ACHN (cell line): ENCODE data around the gene CORO2B.

ENCODE experiments used
- DNase-seq: peaks from one replicate; pipeline ENCODE4 v3.0.0-alpha.2; 2015
- in situ Hi-C: cut with HindIII; loops from 2 replicates; pipeline ENCODE4 v1.10.0; 2017; ENCODE audit warnings: low sequenced_read_pairs, low pct_ligation_motif_present, low pct_unique_long_range_greater_than_20kb

CORO2B gene

DNA sequence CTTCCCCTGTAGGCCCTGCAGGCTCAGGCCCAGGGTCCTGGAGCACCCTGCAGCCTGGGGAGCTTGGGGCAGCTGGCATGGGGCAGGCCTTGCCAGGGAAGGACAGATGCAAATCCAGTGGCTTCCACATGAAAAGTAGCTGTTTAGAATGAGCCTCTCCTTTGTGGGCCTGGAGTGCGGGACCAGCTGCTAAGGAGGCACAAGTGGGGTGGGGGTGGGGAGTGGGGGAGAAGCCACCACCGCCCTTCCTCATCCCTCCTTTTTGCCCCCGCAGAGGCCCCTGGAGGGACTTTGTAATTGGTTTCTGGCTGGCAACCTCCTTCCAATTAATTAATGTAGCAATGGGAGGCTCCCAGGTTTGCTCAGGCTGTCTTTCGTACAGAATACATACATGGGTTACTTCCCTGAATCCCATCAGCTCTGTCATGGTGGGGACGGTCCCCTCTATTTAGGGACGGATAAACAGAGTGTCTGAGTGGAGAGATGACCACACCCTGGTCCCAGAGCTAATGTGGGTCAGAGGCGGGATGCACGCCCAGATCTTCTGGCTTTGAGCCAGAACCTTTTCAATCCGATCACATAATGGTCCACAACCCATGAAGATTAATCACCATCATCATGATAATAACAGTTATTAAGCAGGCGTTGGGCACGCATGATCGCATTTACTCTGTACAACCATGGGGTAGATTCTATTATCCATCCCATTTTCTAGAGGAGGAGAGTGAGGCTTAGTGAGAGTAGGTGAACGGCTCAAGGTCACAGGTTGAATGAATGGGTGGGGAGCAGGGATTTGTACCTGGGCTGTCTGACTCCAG, 6.2 kb downstream of the CORO2B start:
- in situ Hi-C loops = no loop called here
- DNase-seq = no peak

- in situ Hi-C loops = no loop called here
- no peak for DNase-seq
Measured at GRCh38 chr15:68585574-68586273, 6.9 kb downstream of the CORO2B start.

DNA sequence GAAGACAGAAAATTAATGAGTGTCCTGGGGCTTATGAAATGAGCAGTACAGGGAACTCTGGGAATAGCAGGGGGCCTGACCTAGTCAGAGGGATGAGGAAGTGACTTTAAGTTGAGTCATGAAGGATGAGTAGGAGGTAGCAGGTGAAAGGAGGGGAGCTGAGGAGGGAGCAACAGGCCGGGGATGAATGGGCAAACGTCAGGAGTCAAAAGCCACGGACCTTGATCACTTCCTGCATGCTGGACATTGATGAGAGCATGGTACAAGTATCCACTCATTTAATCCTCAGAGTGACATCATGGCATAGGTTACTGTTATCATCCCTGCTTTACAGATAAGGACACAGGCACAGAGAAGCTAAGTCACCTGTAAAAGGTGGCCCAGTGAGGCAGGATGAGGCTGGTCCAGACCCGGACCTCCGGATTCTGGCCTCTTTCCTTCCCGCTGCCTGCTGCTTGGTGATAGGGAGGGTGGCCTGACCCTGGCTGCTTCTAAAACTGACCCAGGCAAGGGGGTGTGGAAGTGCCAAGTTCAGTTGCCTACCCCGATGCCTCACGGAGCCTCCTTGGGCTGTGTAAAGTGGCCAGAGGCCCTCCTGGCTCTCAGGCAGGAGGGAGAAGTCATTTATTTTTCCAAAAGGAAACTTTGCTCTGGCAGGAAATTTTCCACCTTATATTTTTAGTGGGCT, 7.6 kb downstream of the CORO2B start:
- in situ Hi-C loops = no loop called here
- peak; percentile 83 for DNase-seq

DNA sequence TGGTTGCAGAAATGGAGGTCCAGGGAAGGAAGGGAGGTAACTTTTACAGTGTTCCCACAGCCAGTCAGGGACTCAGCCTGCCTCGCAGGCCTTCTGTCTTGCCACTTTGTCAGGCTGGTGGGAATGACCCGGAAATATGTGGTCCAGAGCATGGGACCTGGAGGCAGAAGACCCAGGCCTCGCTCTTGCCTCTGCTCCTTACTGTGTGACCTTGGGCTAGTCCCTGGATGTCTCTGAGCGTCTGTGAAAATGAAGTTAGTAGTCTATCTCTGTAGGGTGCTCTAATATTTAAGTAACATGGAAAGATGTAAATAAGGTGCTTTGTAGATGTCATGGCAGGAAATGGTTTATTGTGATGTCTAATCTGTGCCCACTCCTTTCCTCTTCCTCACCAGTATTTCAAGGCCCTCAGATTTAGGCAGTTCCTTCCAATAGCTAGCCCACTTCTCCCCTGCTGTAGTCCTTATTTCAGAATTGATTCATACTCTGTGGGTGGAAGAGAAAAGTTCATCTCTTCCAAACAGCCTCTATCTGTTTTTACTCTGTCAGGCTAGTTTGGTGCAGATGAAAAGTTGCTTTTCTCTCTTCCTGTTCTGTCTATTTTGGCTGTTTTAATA, 9.1 kb downstream of the CORO2B start:
- no peak for DNase-seq
- in situ Hi-C loops = no loop called here

- no peak for DNase-seq
- in situ Hi-C loops = no loop called here
Measured at GRCh38 chr15:68589053-68589452, 10.3 kb downstream of the CORO2B start.

- DNase-seq = no peak
- in situ Hi-C loops = no loop called here
Measured at GRCh38 chr15:68589783-68590710, 11.3 kb downstream of the CORO2B start.

- in situ Hi-C loops = no loop called here
- DNase-seq = no peak
Measured at GRCh38 chr15:68590721-68591389, 12.1 kb downstream of the CORO2B start.

GRCh38 chr15:68592054-68592453, 13.3 kb downstream of the CORO2B start:
- DNase-seq = no peak
- in situ Hi-C loops = no loop called here

GRCh38 chr15:68592544-68592943, 13.8 kb downstream of the CORO2B start:
- in situ Hi-C loops = no loop called here
- DNase-seq = no peak

- no peak for DNase-seq
- in situ Hi-C loops = no loop called here
Measured at GRCh38 chr15:68593341-68593740, 14.5 kb downstream of the CORO2B start.

- in situ Hi-C loops = no loop called here
- no peak for DNase-seq
Measured at GRCh38 chr15:68593828-68594532, 15.2 kb downstream of the CORO2B start.

DNA sequence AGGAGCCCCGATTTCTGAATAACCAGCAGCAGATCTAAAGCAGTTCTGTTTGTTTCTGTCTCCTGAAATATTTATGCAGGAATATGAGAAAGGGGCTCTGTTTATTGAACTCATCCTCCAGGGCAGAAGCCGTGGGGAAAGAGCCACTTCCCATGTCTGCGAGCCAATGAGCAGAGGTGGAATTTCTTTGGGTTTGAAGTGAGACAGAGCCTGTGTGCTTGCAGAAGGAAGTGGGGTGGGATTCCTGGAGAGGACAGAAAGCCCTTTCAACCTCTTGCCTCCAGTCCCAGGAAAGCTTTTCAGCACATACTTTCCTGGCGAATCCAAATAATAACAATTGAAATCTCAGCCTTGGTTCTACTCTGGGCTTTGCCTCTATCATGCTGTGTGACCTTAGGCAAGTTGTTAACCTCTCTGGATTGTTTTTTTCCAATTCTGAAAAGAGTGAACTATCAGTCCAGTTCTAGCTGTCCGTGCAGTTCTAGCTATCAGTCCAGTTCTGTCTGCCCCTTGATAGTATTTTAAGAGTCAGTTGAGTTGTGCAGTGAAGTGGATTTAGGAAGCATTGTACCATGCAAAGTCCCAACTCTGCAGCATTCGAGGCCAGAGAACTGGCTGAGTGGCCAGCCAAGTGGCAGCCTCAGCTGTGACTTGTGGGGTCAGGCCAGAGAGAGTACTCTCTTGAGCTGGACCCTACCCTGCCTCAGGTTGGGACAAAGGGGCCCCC, 15.9 kb downstream of the CORO2B start:
- DNase-seq = no peak
- in situ Hi-C loops = no loop called here

GRCh38 chr15:68595260-68595564, 16.4 kb downstream of the CORO2B start:
- in situ Hi-C loops = no loop called here
- DNase-seq = no peak

DNA sequence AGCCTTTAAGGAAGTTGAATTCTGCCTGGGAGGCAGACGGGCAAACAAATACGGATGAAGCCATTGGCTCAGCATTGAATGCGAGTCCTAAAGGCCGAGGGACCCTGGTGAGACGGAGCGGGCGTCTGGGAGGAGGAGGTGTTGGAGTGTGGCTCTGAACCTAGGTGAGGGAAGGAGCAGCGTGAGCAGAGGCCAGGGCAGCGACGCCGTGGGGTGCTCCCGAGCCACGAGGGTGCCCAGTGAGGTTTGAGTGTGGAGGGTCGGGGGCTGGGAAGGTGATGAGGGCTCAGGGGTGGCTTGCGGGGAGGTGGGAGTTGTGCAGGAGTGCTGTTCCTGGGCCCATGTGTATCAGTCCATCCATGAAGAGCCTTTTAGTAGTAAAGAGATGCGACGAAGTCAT, 17.0 kb downstream of the CORO2B start:
- in situ Hi-C loops = no loop called here
- DNase-seq = no peak

DNA sequence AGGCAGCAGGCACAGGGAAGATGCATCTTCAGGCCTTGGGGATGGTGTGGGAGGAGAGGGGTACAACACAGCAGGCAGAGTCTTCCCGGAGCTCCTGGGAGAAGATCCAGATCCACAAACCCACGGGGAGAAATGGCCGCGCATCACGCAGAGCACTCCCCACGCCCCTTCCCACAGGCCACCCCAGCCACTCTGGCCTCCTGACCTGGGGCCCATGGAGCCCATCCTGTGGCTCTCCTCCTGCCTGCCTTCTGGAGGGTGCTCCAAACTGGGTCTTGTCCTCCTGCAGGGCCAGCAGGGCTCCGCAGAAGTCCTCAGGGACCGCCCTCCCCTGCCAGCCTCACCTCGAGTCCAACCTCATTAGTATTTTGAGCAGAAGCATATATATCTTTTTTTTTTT, 17.9 kb downstream of the CORO2B start:
- no peak for DNase-seq
- in situ Hi-C loops = no loop called here

DNA sequence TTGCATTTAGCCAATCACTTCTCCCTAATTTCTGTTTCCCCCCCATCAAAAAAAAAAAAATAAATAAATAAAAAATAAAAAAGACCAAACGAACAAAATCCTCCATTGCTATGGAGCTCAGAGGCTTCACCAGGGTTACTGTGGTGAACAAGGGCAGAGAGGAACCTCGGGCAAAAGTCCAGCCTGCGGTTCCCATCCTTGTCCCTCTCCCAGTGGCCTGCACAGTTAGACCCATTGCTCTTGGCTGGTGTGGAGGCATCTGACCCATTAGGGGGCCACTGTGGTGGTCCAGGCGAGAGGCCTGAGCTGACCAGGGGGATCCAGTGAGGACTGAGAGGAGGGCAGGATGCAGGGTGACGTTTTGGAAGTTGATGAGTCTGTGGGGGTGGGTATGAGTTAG, 18.8 kb downstream of the CORO2B start:
- in situ Hi-C loops = no loop called here
- DNase-seq = no peak
